ENCODE results near the gene OR12D1. TPM values are rescaled to one million over a fixed set of nuclear protein-coding genes. Genes with fewer than 3 reads are reported as not detected.
"Not testable (repeated sequence)": the region's sequence is repeated elsewhere in the genome, so short reads cannot be mapped to it uniquely, and the experiment has no call there.

Gene OR12D1
- total RNA-seq (2014; rRNA removed; shearing (Covaris generic)): not detected in 2 replicates

DNA sequence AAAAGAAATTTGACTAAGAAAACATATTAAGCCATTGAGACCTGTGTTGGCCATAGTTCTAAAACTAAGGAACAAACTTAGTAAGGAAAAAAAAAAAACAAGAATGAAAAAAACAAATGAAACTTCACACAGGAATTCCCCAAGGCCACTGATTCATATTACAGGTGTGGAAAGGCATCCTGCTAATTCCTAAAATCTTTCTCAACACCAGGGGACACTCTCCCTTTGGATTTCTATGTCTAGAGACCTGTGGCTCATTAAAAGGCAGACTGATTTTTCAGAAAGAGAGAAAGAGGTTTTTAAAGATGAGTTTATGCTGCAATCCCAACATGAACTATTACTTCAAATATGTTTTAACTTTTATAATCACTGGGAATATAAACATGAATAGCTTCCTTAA is at the start of gene OR12D1:
Gene OR12D1, plus strand, starts transcription at position 341 of the 400 bp plus-strand sequence.
- Histone ChIP-seq H3K4me1 (replicated peaks) (no peaks in the 10 kb centered on the region), H3K27ac (no peak within 1 kb of the TSS), H3K4me3 (no peak within 1 kb of the TSS), H3K27me3 (replicated peaks) (no peaks in the 10 kb centered on the region), H3K36me3 (no peaks in the 10 kb centered on the region), H3K9me3 (replicated peaks) (no peaks in the 10 kb centered on the region)
- no peak for DNase-seq (ENCODE audit: low read depth in 1 of 2, low spot score in 2 of 2)

DNA sequence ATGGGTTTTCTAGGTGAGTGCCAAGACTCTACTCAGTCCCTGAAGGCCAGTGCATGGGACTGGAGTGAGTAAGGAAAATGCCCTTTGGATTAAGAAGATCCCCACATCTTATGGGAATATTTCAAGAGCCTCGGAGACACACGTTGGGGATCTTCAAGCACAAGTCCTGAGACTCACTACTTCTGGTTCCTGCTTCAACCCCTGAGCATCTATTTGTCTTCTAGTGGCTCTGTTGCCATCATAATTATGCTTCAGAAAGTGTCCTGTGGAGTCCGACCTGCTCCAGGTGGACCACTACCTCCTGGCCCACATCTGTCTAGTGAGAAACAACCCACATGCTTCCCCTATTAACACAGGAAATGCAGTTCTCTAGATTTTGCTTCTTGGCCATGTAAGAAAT is 46.0 kb upstream of the OR12D1 start, which contains the start of gene OR5V1:
Gene OR5V1, minus strand, starts transcription at position 101 of the 400 bp plus-strand sequence. CDS start 12,670 bp downstream, outside the sequence.
- no peaks in the 10 kb centered on the region for H3K27me3 ChIP-seq (replicated peaks)
- no peaks in the 10 kb centered on the region for H3K4me1 ChIP-seq (replicated peaks)

DNA sequence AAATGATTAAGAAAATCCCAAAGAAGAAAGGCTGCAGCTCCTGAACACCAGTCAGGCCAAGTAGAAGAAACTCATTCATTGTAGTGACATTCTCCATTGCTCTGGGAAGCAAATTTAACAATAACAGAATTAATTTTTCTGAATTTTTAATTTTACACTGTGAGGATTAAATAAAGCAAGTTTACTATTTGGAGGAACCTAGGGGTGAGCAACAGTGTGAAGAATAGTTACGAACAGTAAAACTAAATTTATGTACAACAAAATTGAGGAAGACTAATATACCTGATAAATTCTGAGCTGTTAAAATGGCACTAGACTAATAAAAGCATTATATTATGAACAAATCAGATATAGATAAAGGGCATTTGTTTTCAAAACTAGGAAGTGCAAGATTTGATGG is 39.5 kb upstream of the OR12D1 start, which contains the start of gene OR12D3:
Gene OR12D3, minus strand, starts transcription at position 101 of the 400 bp plus-strand sequence. Its CDS starts 4 bp downstream, at position 97.
- DNase-seq (ENCODE audit: low read depth in 1 of 2, low spot score in 2 of 2): no peak
- no peaks in the 10 kb centered on the region for H3K9me3 ChIP-seq (replicated peaks)
- no peak within 1 kb of the TSS for H3K4me3 ChIP-seq
- H3K36me3 ChIP-seq: no peaks in the 10 kb centered on the region
- H3K4me1 ChIP-seq (replicated peaks): no peaks in the 10 kb centered on the region
- H3K27me3 ChIP-seq (replicated peaks): no peaks in the 10 kb centered on the region
- H3K27ac ChIP-seq: no peak within 1 kb of the TSS

More for the DNA sequence above, 46.0 kb upstream of the OR12D1 start, which contains the start of gene OR5V1:
- no peak within 1 kb of the TSS for H3K4me3 ChIP-seq
- H3K9me3 ChIP-seq (replicated peaks): no peaks in the 10 kb centered on the region
- H3K27ac ChIP-seq: no peak within 1 kb of the TSS
- no peaks in the 10 kb centered on the region for H3K36me3 ChIP-seq
- DNase-seq (ENCODE audit: low read depth in 1 of 2, low spot score in 2 of 2): no peak

- DNase-seq (ENCODE audit: low read depth in 1 of 2, low spot score in 2 of 2): no peak
- Histone ChIP-seq H3K4me3 (no peak overlapping the region), H3K27ac (no peak overlapping the region), H3K4me1 (replicated peaks) (no peaks in the 10 kb centered on the region), H3K36me3 (no peaks in the 10 kb centered on the region), H3K27me3 (replicated peaks) (no peaks in the 10 kb centered on the region), H3K9me3 (replicated peaks) (no peaks in the 10 kb centered on the region)
These were observed 38.7 kb upstream of the OR12D1 start for GRCh38 chr6:29376003-29376402.

GRCh38 chr6:29388533-29388932 is 26.2 kb upstream of the OR12D1 start:
- H3K4me3 ChIP-seq: no peak overlapping the region
- no peaks in the 10 kb centered on the region for H3K4me1 ChIP-seq (replicated peaks)
- DNase-seq (ENCODE audit: low read depth in 1 of 2, low spot score in 2 of 2): no peak
- H3K27me3 ChIP-seq (replicated peaks): no peaks in the 10 kb centered on the region
- H3K9me3 ChIP-seq (replicated peaks): no peaks in the 10 kb centered on the region
- no peak overlapping the region for H3K27ac ChIP-seq
- H3K36me3 ChIP-seq: no peaks in the 10 kb centered on the region

DNA sequence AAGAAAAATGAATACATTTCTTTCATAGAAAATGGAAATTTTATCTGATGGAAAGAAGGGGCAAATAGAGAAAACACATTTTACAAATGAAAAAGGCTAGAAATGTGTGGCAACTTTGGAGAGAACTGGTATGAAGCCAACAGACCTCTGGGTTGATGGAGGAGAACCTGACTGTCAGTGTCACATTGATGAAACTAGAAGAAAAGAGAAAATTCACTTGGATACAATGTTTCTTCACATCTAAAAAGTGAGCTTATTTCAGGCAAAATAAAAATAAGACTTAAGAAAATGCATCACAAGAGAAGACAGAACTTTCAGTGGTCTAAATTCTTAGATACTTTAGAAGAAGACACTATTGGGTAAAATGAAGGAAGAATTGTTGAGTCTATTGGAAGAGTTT is 19.4 kb upstream of the OR12D1 start, which contains the start of gene OR12D2:
Gene OR12D2, plus strand, starts transcription at position 301 of the 400 bp plus-strand sequence. CDS start 1,069 bp downstream, outside the sequence.
- Histone ChIP-seq H3K27ac (no peak within 1 kb of the TSS), H3K4me3 (no peak within 1 kb of the TSS), H3K36me3 (no peaks in the 10 kb centered on the region), H3K27me3 (replicated peaks) (no peaks in the 10 kb centered on the region), H3K4me1 (replicated peaks) (no peaks in the 10 kb centered on the region), H3K9me3 (replicated peaks) (no peaks in the 10 kb centered on the region)
- no peak for DNase-seq (ENCODE audit: low read depth in 1 of 2, low spot score in 2 of 2)

DNA sequence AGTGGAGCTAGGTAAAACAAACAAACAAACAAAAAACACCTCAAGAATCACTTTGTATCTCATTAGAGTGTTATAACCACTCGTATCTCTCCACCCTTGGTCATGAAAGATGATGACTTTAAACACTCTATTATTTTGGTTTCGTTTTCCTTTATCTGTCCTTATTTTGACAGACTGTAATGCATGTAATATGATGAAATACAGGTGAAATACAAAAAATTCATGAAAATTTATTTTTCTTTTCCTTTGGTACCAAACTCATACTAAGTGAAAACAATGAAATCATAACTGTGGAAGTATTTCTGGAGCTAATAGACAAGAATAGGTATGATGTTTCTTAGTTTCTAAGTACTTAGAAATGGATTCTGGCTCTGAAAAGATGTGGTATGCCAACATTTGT is 15.2 kb upstream of the OR12D1 start:
- no peak overlapping the region for H3K27ac ChIP-seq
- DNase-seq (ENCODE audit: low read depth in 1 of 2, low spot score in 2 of 2): no peak
- H3K4me3 ChIP-seq: no peak overlapping the region
- no peaks in the 10 kb centered on the region for H3K36me3 ChIP-seq
- no peaks in the 10 kb centered on the region for H3K27me3 ChIP-seq (replicated peaks)
- no peaks in the 10 kb centered on the region for H3K4me1 ChIP-seq (replicated peaks)
- no peaks in the 10 kb centered on the region for H3K9me3 ChIP-seq (replicated peaks)

DNA sequence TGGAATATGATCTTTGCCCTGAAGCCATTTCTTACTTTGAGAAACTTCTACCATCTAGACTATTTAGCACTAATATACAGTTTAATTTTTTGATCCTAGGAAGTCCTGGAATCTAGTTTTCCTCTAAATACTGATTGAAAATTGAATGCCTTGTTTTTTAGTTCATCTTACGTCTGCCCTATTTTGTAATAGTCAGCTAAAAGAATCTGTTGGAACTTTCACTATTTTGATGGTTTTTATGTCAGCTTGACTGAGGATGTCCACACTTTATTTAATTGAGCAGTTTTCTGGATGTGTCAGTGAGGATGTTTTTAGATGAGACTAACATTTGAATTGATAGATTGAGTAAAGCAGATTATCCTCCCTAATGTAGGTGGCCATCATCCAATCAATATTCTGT is 10.9 kb upstream of the OR12D1 start:
- Histone ChIP-seq H3K36me3 (no peaks in the 10 kb centered on the region), H3K27me3 (replicated peaks) (no peaks in the 10 kb centered on the region), H3K27ac (no peak overlapping the region), H3K9me3 (replicated peaks) (no peaks in the 10 kb centered on the region), H3K4me3 (no peak overlapping the region), H3K4me1 (replicated peaks) (no peaks in the 10 kb centered on the region)
- DNase-seq (ENCODE audit: low read depth in 1 of 2, low spot score in 2 of 2): no peak

DNA sequence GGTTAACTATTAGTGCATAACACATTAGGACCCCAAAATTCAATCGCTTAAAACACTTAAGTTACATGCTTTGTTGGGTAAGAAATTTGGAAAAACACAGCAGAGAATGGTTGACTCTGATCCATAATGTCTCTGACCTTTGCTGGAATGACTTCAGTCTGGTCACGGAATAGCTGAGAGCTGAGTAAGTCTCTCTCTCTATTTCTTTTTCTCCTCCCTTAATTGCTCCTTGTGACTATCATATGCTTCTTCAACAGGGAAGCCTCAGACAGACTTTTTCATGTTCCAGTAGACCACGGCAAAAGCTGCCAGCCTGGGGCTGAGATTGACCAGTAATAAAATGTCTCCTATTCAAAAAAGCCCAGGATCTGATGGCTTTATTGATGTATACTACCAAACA is 4.8 kb downstream of the OR12D1 start:
- no peaks in the 10 kb centered on the region for H3K36me3 ChIP-seq
- no peak for DNase-seq (ENCODE audit: low read depth in 1 of 2, low spot score in 2 of 2)
- no peaks in the 10 kb centered on the region for H3K4me1 ChIP-seq (replicated peaks)
- no peak overlapping the region for H3K27ac ChIP-seq
- no peaks in the 10 kb centered on the region for H3K9me3 ChIP-seq (replicated peaks)
- H3K27me3 ChIP-seq (replicated peaks): no peaks in the 10 kb centered on the region
- no peak overlapping the region for H3K4me3 ChIP-seq

DNA sequence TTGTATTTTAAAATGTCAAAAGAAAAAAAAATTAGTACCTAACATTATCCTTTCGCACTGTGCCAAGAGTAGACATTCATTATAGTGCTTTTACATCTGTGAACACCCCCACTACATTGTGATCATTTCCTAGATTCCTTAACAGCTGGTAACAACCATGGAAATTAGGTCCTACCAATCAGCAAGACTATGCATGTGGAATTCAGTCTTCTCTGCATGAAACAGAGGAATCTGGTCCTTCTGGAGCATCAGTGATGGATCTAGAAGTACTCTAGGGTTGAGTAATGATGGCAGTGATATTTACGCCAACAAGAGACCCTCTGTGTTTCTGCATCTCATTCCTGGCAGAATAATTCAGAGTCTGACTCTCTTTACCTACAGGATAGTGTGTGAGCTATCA is 9.4 kb downstream of the OR12D1 start:
- no peaks in the 10 kb centered on the region for H3K9me3 ChIP-seq (replicated peaks)
- no peak overlapping the region for H3K4me3 ChIP-seq
- no peaks in the 10 kb centered on the region for H3K4me1 ChIP-seq (replicated peaks)
- no peaks in the 10 kb centered on the region for H3K36me3 ChIP-seq
- H3K27me3 ChIP-seq (replicated peaks): no peaks in the 10 kb centered on the region; the same call in 1 of the 2 replicates
- H3K27ac ChIP-seq: no peak overlapping the region
- DNase-seq (ENCODE audit: low read depth in 1 of 2, low spot score in 2 of 2): no peak

GRCh38 chr6:29424575-29424974 is 9.8 kb downstream of the OR12D1 start:
- H3K4me3 ChIP-seq: no peak overlapping the region
- no peak for DNase-seq (ENCODE audit: low read depth in 1 of 2, low spot score in 2 of 2)
- H3K27ac ChIP-seq: no peak overlapping the region
- no peaks in the 10 kb centered on the region for H3K36me3 ChIP-seq
- no peaks in the 10 kb centered on the region for H3K9me3 ChIP-seq (replicated peaks)
- no peaks in the 10 kb centered on the region for H3K4me1 ChIP-seq (replicated peaks)
- H3K27me3 ChIP-seq (replicated peaks): no peaks in the 10 kb centered on the region; the same call in 1 of the 2 replicates

DNA sequence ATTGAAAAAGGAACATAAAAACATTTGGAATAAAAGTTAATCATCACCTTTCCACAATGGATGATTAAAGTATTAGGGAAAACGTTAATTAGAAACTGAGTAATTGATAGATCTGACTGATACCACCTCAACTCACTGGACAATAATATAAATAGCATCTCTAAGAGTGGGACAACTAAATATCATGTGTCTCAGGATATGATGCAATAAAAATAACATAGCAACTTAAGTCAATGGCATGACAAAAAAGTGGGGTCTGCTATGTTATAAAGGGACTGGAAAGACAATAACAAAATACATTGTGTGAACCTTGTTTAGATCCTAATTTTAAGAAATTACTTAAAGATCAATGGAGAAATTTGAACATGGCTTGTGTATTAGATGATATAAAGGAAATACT is 10.3 kb downstream of the OR12D1 start:
- Histone ChIP-seq H3K27ac (no peak overlapping the region), H3K27me3 (replicated peaks) (no peaks in the 10 kb centered on the region; the same call in 1 of the 2 replicates), H3K4me3 (no peak overlapping the region), H3K4me1 (replicated peaks) (no peaks in the 10 kb centered on the region), H3K36me3 (no peaks in the 10 kb centered on the region), H3K9me3 (replicated peaks) (no peaks in the 10 kb centered on the region)
- no peak for DNase-seq (ENCODE audit: low read depth in 1 of 2, low spot score in 2 of 2)

- Histone ChIP-seq H3K36me3 (no peaks in the 10 kb centered on the region), H3K27me3 (replicated peaks) (no peaks in the 10 kb centered on the region; the same call in 1 of the 2 replicates), H3K4me1 (replicated peaks) (no peaks in the 10 kb centered on the region), H3K9me3 (replicated peaks) (no peaks in the 10 kb centered on the region), H3K4me3 (no peak overlapping the region), H3K27ac (no peak overlapping the region)
- DNase-seq (ENCODE audit: low read depth in 1 of 2, low spot score in 2 of 2): no peak
These were observed 11.9 kb downstream of the OR12D1 start for GRCh38 chr6:29426654-29427053.

DNA sequence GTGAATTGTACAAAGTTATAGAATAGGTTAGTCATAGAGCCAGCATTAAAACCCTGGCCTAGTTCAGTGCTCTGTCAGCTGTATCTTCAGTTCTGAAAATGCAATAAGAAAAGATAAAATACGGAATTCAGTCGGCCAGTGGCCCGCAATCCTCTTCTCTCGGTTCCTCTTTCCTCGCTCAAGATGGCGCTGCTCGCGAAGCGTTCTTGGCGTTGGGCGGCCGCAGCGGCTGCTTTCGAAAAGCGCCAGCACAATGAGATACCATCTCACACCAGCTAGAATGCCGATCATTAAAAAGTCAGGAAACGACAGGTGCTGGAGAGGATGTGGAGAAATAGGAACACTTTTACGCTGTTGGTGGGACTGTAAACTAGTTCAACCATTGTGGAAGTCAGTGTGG is 22.0 kb downstream of the OR12D1 start:
- not testable (repeated sequence) for DNase-seq (ENCODE audit: low read depth in 1 of 2, low spot score in 2 of 2); H3K36me3 ChIP-seq; H3K9me3 ChIP-seq (replicated peaks); H3K27me3 ChIP-seq (replicated peaks); H3K4me1 ChIP-seq (replicated peaks); H3K4me3 ChIP-seq; H3K27ac ChIP-seq

- Histone ChIP-seq H3K4me3 (no peak within 1 kb of the TSS), H3K36me3 (no peaks in the 10 kb centered on the region), H3K27me3 (replicated peaks) (no peaks in the 10 kb centered on the region), H3K4me1 (replicated peaks) (no peaks in the 10 kb centered on the region), H3K9me3 (replicated peaks) (no peaks in the 10 kb centered on the region), H3K27ac (no peak within 1 kb of the TSS)
- no peak for DNase-seq (ENCODE audit: low read depth in 1 of 2, low spot score in 2 of 2)
These were observed 24.3 kb downstream of the OR12D1 start, which contains the start of gene OR10C1 for GRCh38 chr6:29439006-29439405. TSS of gene OR10C1 (plus strand) at chr6:29439306. CDS start at chr6:29440016, 710 bp downstream.
